ENCODE results near the gene EMC7.

The EMC7 gene

GRCh38 chr15:34038023-34038870 is 63.4 kb downstream of the EMC7 start:
- DNase-seq (ENCODE audit: low spot score): peak; percentile 84

Measured in RKO (cell line).